ENCODE results near the gene TMEM8B. TPM values are rescaled to one million over a fixed set of nuclear protein-coding genes. Genes with fewer than 3 reads are reported as not detected.

TMEM8B gene
- polyA plus RNA-seq, 1 of the 3 experiments (the other 2 are of a cell fraction) = 5.8 TPM

GRCh38 chr9:35903049-35903448, 74.0 kb downstream of the TMEM8B start:
- no peak overlapping the region for H2AFZ ChIP-seq (ENCODE audit: low read depth)
- H3K9me3 ChIP-seq = no peaks in the 10 kb centered on the region
- TF ChIP-seq GABPA (IDR thresholded peaks at IDR 0.05; ENCODE audit: low read depth) (no peak), EZH2phosphoT487 (IDR thresholded peaks at IDR 0.05; ENCODE audit: borderline replicate concordance, low read depth) (no peak), RAD21 (IDR thresholded peaks at IDR 0.05; ENCODE audit: low read length) (peak; percentile 80), USF1 (IDR thresholded peaks at IDR 0.05; ENCODE audit: borderline replicate concordance, low read depth) (no peak), RCOR1 (IDR thresholded peaks at IDR 0.05; ENCODE audit: low read length) (0 out of 2 replicates have a peak, but pooled peaks have one; percentile 28), SMC3 (IDR thresholded peaks at IDR 0.05; ENCODE audit: low read depth, low read length) (peak; percentile 69), ELF1 (IDR thresholded peaks at IDR 0.05) (no peak)
- TF ChIP-seq, protein P1, sequence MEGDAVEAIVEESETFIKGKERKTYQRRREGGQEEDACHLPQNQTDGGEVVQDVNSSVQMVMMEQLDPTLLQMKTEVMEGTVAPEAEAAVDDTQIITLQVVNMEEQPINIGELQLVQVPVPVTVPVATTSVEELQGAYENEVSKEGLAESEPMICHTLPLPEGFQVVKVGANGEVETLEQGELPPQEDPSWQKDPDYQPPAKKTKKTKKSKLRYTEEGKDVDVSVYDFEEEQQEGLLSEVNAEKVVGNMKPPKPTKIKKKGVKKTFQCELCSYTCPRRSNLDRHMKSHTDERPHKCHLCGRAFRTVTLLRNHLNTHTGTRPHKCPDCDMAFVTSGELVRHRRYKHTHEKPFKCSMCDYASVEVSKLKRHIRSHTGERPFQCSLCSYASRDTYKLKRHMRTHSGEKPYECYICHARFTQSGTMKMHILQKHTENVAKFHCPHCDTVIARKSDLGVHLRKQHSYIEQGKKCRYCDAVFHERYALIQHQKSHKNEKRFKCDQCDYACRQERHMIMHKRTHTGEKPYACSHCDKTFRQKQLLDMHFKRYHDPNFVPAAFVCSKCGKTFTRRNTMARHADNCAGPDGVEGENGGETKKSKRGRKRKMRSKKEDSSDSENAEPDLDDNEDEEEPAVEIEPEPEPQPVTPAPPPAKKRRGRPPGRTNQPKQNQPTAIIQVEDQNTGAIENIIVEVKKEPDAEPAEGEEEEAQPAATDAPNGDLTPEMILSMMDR (IDR thresholded peaks at IDR 0.05) = peak; percentile 81
- TF ChIP-seq, protein P2, sequence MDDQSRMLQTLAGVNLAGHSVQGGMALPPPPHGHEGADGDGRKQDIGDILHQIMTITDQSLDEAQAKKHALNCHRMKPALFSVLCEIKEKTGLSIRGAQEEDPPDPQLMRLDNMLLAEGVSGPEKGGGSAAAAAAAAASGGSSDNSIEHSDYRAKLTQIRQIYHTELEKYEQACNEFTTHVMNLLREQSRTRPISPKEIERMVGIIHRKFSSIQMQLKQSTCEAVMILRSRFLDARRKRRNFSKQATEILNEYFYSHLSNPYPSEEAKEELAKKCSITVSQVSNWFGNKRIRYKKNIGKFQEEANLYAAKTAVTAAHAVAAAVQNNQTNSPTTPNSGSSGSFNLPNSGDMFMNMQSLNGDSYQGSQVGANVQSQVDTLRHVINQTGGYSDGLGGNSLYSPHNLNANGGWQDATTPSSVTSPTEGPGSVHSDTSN (IDR thresholded peaks at IDR 0.05) = no peak
- no peaks in the 10 kb centered on the region for H3K27me3 ChIP-seq (ENCODE audit: insufficient read depth)
- no peaks in the 10 kb centered on the region for H3K79me2 ChIP-seq (ENCODE audit: insufficient read depth)
- H3K4me2 ChIP-seq = no peak overlapping the region
- H3K4me3 ChIP-seq (ENCODE audit: low read depth in 2 of 2, low read length in 1 of 2) = peak overlapping the region in 1 of 2 experiments; percentile 3; a peak in 1 of 4 replicates
- WGBS (ENCODE audit: low lambda C conversion rate) = 33% methylated on average over 3 of the region's 3 CpGs
- ChIA-PET CTCF (interaction anchor here (0.6 to 7.0 kb wide), 36 partner anchors 8 to 264 kb away, joined by 3 to 94 read pairs (median 4); no protein-coding TSS in a partner anchor), POLR2A (no interaction called here)
- H3K4me1 ChIP-seq (ENCODE audit: control insufficient read depth in 1 of 2, insufficient read depth in 2 of 2, low read depth in 1 of 2, low read length in 1 of 2) = peaks cover 30% of the 10 kb centered on the region in 2 experiments; a peak in 3 of 4 replicates
- DNase-seq = peak; percentile 72
- no peak overlapping the region for H3K9ac ChIP-seq
- no peaks in the 10 kb centered on the region for H3K36me3 ChIP-seq (replicated peaks in 1 of 2; ENCODE audit: control insufficient read depth in 1 of 2, insufficient read depth in 2 of 2, low read length in 1 of 2)
- peaks cover 26% of the 10 kb centered on the region for H3F3A ChIP-seq (replicated peaks; ENCODE audit: insufficient read depth)
- no peak overlapping the region for H3K27ac ChIP-seq (ENCODE audit: low read depth in 2 of 2, low read length in 1 of 2)
- H4K20me1 ChIP-seq (ENCODE audit: insufficient read depth) = no peaks in the 10 kb centered on the region
- no peaks in the 10 kb centered on the region for H3K9me2 ChIP-seq

DNA sequence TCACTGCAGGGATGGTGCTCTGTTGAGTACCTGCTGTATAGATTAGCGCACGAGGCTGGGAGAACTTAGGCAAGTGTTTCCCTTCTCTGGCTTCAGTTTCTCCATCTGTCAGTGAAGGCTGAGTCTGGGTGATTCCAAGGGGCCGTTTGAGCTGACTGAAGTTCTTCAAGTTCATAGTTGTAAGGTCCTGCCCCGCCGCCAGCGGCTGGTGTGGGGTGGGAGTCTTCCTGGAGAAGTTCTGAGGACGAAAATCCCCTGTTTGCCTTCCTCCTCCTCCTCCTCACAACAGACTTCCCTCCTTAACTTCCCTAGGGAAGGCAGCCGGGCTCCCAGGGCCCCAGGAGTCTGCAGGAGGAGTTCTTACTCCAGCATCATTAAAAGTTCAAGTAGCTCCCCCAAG, 75.3 kb downstream of the TMEM8B start:
- TF ChIP-seq FOXJ3 (CRISPR knock-in tag; IDR thresholded peaks at IDR 0.05) (no peak), CHD2 (IDR thresholded peaks at IDR 0.05; ENCODE audit: low read length, partially characterized antibody) (no peak), USF2 (IDR thresholded peaks at IDR 0.05; ENCODE audit: borderline replicate concordance, low read depth, low read length) (no peak), RXRA (IDR thresholded peaks at IDR 0.05; ENCODE audit: borderline replicate concordance, low read depth) (no peak), ZBTB33 (IDR thresholded peaks at IDR 0.05; ENCODE audit: borderline replicate concordance, low read depth) (no peak), IRF3 (IDR thresholded peaks at IDR 0.05; ENCODE audit: low read depth, low read length) (no peak), NFIC (IDR thresholded peaks at IDR 0.05; ENCODE audit: borderline replicate concordance) (no peak), YY1 (IDR thresholded peaks at IDR 0.05; ENCODE audit: low read depth) (no peak)
- DNase-seq = no peak
- Histone ChIP-seq H3F3A (replicated peaks; ENCODE audit: insufficient read depth) (peaks cover 37% of the 10 kb centered on the region), H3K79me2 (ENCODE audit: insufficient read depth) (no peaks in the 10 kb centered on the region; the same call in 1 of the 2 replicates), H3K27me3 (ENCODE audit: insufficient read depth) (no peaks in the 10 kb centered on the region), H3K4me1 (ENCODE audit: control insufficient read depth in 1 of 2, insufficient read depth in 2 of 2, low read depth in 1 of 2, low read length in 1 of 2) (peaks cover 38 to 42% of the 10 kb centered on the region in 2 experiments; a peak in 3 of 4 replicates), H3K4me3 (ENCODE audit: low read depth in 2 of 2, low read length in 1 of 2) (no peak overlapping the region), H3K9ac (no peak overlapping the region), H3K9me3 (no peaks in the 10 kb centered on the region), H3K4me2 (no peak overlapping the region), H3K27ac (ENCODE audit: low read depth in 2 of 2, low read length in 1 of 2) (no peak overlapping the region), H3K36me3 (replicated peaks in 1 of 2; ENCODE audit: control insufficient read depth in 1 of 2, insufficient read depth in 2 of 2, low read length in 1 of 2) (no peaks in the 10 kb centered on the region), H4K20me1 (ENCODE audit: insufficient read depth) (no peaks in the 10 kb centered on the region), H3K9me2 (no peaks in the 10 kb centered on the region), H2AFZ (ENCODE audit: low read depth) (no peak overlapping the region)
- CTCF ChIA-PET = interaction anchor here (1.2 to 7.0 kb wide), 7 partner anchors 13 to 168 kb away, joined by 3 to 94 read pairs (median 16); no protein-coding TSS in a partner anchor
- POLR2A ChIA-PET = interaction anchor here (2.2 kb wide), 1 partner anchor 41 kb away, joined by 5 read pairs; no protein-coding TSS in a partner anchor
- 84% methylated on average over 7 of the region's 8 CpGs for WGBS (ENCODE audit: low lambda C conversion rate)

All from SK-N-SH (cell line).